Gastroesophageal sphincter (tissue), 3 donors: ENCODE results near the gene CERS3.

Source experiments
- CTCF ChIP-seq, 4 experiments: fragments of 200-600 bp in 2 of 4; fragments of 450-650 bp in 2 of 4; sonication (generic) in 1 of 4; IDR thresholded peaks; one replicate each; pipeline ENCODE4 v1.5.1; 2017 to 2019; ENCODE audit warnings: antibody characterized with exemption in 4 of 4, mild to moderate bottlenecking in 2 of 4, moderate library complexity in 2 of 4
- POLR2A ChIP-seq, 2 donors: fragments of 450-650 bp; IDR thresholded peaks; one replicate each; pipeline ENCODE4 v1.6.1; 2017; ENCODE audit warnings: antibody characterized with exemption in 2 of 2, mild to moderate bottlenecking in 2 of 2, moderate library complexity in 1 of 2
- POLR2AphosphoS5 ChIP-seq: sonication (generic); formaldehyde crosslinking; IDR thresholded peaks from one replicate; pipeline ENCODE4 v1.6.1; 2017; ENCODE audit warnings: antibody characterized with exemption

- TF ChIP-seq CTCF (IDR thresholded peaks at IDR 0.05) (no peak), POLR2AphosphoS5 (no peak), POLR2A (IDR thresholded peaks at IDR 0.05) (no peak)
These were observed 806 bp upstream of the CERS3 start for GRCh38 chr15:100529556-100529955.
